Parietal lobe (tissue), 2 donors: ENCODE data around the gene KRTAP12-1. TPM values are rescaled to one million over a fixed set of nuclear protein-coding genes. Genes with fewer than 3 reads are reported as not detected.

Experiments
- small RNA-seq: library from RNA; depleted of rRNA; stranded (forward); fragments of <200 nt; gene quantifications from one replicate; pipeline ENCODE3, GENCODE V24; 2014; ENCODE audit warnings: low replicate concordance
- total RNA-seq: library from RNA; depleted of rRNA; stranded (reverse); fragments of >200 nt; gene quantifications from one replicate; pipeline ENCODE4 v1.2.3, GENCODE V29; 2014

The KRTAP12-1 gene, protein sequence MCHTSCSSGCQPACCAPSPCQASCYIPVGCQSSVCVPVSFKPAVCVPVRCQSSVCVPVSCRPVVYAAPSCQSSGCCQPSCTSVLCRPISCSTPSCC
- total RNA-seq: not detected

DNA sequence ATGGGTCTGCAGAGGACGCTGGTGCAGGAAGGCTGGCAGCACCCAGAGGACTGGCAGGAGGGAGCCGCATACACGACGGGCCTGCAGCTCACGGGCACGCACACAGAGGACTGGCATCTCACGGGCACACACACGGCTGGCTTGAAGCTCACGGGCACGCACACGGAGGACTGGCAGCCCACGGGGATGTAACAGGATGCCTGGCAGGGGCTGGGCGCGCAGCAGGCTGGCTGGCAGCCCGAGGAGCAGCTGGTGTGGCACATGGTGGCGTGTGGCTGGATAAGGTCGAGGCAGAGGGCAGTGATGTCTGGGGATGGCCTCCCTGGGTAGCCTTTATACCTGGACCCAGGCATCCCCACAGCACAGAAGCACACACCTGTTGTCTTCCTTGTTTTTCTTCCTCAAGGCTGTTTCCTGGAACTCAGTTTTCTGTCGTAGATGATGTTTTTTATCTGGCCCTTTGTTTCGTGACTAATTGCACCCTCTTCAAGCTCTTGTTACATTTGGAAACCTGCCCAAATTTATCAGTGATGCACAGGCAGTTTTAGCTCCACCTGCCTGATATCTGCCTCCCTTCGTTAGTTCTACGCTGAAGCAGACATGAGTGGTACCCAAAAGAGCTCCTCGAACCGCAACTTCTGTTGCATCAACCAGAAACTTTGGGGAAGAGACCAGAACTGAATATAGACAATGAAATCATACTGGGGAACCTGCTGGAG is at the start of gene KRTAP12-1:
KRTAP12-1 (minus strand) TSS at position 303 of the 719 bp plus-strand sequence; CDS start at position 263, 40 bp downstream.

DNA sequence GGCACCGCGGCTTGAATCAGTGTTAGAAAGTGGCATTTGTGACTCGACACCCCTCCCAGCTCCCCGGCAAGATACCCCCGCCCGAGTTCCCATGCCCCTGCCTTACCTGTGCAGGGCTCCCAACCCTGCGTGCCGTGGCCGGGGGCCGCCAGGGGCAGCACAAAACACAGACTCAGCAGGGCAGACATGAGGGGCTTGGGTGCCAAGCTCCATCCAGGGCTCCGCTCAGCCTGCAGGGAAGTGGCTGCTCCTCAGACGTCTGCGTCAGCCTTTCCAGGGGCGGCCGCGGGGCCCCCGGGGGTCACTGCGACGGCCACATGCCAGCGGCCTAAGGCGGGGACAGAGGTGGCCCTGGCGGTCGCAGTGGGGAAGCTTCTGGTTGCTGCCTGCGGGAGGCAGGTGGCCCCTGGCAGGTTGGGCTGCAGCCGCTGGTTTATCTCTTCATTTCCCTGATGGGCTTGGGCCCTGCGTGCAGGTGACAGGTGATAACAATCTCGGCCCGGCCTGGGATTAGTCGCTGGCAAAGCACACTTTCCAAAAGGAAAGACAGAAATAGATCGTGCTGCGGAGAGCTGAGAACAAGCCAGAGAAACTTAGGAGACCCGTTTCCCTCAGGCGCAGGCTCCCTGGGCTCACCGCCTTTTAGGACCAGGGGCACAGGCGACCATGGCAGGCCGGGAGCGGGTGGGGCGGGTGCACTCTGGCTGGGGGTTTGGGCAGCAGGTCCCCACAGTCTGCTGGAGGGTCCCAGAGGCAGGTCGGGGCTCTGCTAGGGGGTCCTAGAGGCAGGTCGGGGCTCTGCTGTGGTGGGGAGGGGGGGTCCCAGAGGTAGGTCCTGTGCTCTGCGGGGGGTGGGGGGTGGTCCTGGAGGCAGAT is 29.6 kb upstream of the KRTAP12-1 start, which contains the start of gene TSPEAR:
TSPEAR (minus strand) TSS at position 246 of the 876 bp plus-strand sequence; CDS start at position 188, 58 bp downstream.

GRCh38 chr21:44697172-44697810 is 15.3 kb upstream of the KRTAP12-1 start, which contains the start of gene KRTAP10-12:
KRTAP10-12 (plus strand) TSS chr21:44697172; CDS start chr21:44697202, 30 bp downstream.

GRCh38 chr21:44666401-44667320 is 15.3 kb downstream of the KRTAP12-1 start, which contains the start of gene KRTAP12-2:
KRTAP12-2 (minus strand) TSS chr21:44666927; CDS start chr21:44666886, 41 bp downstream.

DNA sequence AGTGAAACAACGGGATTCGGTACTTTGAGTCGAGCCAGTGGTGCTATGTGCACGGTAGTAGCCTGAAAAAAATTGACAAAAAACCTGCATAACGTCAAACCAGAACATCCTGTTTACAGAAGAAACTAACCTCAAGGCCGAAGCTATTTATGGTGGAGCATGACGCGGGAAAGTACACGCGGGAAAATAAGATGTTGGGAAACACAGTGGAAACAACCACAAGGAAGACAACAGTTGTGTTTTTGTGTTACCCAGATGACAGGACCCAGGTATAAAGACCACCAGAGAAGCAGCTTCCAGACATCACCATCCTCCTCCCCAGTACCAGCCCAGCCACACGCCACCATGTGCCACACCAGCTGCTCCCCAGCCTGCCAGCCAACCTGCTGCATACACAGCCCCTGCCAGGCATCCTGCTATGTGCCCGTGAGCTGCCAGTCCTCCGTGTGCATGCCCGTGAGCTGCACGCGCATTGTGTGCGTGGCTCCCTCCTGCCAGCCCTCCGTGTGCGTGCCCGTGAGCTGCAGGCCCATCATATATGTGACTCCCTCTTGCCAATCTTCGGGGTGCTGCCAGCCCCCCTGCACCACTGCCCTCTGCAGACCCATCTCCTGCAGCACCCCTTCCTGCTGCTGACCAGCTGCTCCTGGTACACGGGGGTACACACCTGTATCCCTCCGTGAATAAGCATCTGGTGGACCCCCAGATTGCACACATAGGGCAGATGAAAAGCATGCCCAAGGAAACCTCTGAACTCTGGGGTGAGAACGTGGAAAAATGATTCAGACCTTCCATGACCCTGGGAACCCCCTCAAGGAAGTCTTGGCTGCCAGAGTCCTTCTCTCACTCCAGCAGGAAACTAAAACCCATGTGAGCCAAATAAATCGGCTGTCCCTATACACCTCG is 24.1 kb downstream of the KRTAP12-1 start, which contains the start of gene KRTAP12-3:
KRTAP12-3 (plus strand) TSS at position 298 of the 906 bp plus-strand sequence; CDS start at position 346, 48 bp downstream.

DNA sequence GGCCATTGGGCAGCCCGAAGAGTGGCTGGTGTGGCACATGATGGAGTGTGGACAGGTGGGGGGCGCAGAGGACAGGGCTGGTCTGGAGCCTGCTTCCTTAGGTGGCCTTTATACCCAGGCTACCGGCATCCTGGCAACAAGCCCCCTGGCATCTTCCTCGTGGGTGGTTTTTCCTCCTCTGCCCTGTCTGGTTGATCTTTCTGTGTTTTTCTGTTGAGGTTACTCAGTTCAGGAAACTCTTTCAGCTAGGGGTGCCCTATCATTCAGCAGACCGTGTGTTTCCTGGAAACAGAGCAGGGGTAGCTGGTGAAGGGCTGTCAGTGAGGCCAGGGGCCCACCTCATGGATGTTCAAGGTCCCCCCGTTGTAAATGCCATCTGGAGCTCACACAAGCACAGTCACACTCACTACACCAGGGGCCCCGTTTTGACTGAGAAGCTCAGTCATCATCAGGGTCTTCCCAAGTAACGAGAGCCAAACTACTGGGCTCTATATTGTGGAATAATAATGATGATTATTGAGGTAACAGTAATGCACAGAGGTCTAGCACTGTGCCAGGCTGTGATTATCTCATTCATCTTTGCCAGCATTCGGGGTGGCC is 27.3 kb downstream of the KRTAP12-1 start, which contains the start of gene KRTAP12-4:
KRTAP12-4 (minus strand) TSS at position 84 of the 600 bp plus-strand sequence; CDS start at position 39, 45 bp downstream.

GRCh38 chr21:44646366-44647221 is 35.4 kb downstream of the KRTAP12-1 start, which contains the start of gene KRTAP10-11:
KRTAP10-11 (plus strand) TSS chr21:44646414; CDS start chr21:44646459, 45 bp downstream.

DNA sequence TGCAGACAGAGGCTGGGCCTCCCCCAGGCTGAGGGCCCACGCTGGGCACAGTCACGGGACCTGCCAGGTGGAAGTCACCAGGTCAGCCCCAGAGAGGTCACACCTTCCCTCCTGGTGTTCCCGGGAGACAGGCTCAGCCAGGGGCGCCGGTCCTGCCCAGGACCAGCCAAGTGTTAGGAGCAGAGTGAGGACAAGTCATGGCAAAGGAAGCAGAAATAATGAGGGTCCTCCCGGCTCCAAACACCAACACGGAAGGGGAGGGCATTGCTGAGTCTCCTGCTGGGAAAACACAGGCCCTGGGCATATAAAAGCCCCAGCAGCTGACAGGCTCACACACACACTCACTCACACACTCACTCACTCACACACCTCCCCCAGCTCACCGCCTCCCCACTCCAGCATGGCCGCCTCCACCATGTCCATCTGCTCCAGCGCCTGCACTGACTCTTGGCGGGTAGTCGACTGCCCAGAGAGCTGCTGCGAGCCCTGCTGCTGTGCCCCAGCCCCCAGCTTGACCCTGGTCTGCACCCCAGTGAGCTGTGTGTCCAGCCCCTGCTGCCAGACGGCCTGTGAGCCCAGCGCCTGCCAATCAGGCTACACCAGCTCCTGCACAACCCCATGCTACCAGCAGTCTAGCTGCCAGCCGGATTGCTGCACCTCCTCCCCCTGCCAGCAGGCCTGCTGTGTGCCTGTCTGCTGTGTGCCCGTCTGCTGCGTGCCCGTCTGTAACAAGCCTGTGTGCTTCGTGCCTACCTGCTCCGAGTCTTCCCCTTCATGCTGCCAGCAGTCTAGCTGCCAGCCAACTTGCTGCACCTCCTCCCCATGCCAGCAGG is 44.7 kb downstream of the KRTAP12-1 start, which contains the start of gene KRTAP10-10:
KRTAP10-10 (plus strand) TSS at position 339 of the 833 bp plus-strand sequence; CDS start at position 401, 62 bp downstream.

Small RNAs within 50 kb of the gene (small RNA-seq; reads per million reads assigned to genes)
- gene KRTAP12-6P: not detected

Other genes with a start within 250 kb of the KRTAP12-1 start
- 13.5 TPM for gene LRRC3, start 226.7 kb downstream of the KRTAP12-1 start, total RNA-seq
- gene KRTAP10-1, start 142.0 kb downstream of the KRTAP12-1 start, total RNA-seq: not detected
- gene KRTAP10-2, start 130.7 kb downstream of the KRTAP12-1 start, total RNA-seq: not detected
- gene KRTAP10-3, start 123.4 kb downstream of the KRTAP12-1 start, total RNA-seq: not detected
- gene KRTAP10-4, start 108.4 kb downstream of the KRTAP12-1 start, total RNA-seq: not detected
- not detected for gene KRTAP10-5, start 101.6 kb downstream of the KRTAP12-1 start, total RNA-seq
- gene KRTAP10-6, start 89.7 kb downstream of the KRTAP12-1 start, total RNA-seq: not detected
- gene KRTAP10-7, start 81.6 kb downstream of the KRTAP12-1 start, total RNA-seq: not detected
- gene KRTAP10-8, start 70.1 kb downstream of the KRTAP12-1 start, total RNA-seq: not detected
- gene KRTAP10-9, start 55.1 kb downstream of the KRTAP12-1 start, total RNA-seq: not detected
- gene KRTAP10-10, start 44.8 kb downstream of the KRTAP12-1 start, total RNA-seq: not detected
- gene KRTAP10-11, start 35.7 kb downstream of the KRTAP12-1 start, total RNA-seq: not detected
- not detected for gene KRTAP12-4, start 27.5 kb downstream of the KRTAP12-1 start, total RNA-seq
- not detected for gene KRTAP12-3, start 24.2 kb downstream of the KRTAP12-1 start, total RNA-seq
- gene KRTAP12-2, start 15.2 kb downstream of the KRTAP12-1 start, total RNA-seq: not detected
- not detected for gene KRTAP10-12, start 15.0 kb upstream of the KRTAP12-1 start, total RNA-seq
- not detected for gene TSPEAR, start 29.4 kb upstream of the KRTAP12-1 start, total RNA-seq
- gene UBE2G2, start 119.7 kb upstream of the KRTAP12-1 start, total RNA-seq: 119 TPM
- 47.3 TPM for gene SUMO3, start 135.9 kb upstream of the KRTAP12-1 start, total RNA-seq
- gene PTTG1IP, start 191.5 kb upstream of the KRTAP12-1 start, total RNA-seq: 68.5 TPM
- gene ITGB2, start 238.7 kb upstream of the KRTAP12-1 start, total RNA-seq: 8.5 TPM